PC-9 (cell line): ENCODE results near the gene C1orf94. TPM values are rescaled to one million over a fixed set of nuclear protein-coding genes. Genes with fewer than 3 reads are reported as not detected.

ENCODE experiments used
- BruUV-seq: library from RNA; stranded (reverse); fragments of 400-500 nt; replicated peaks from 2 replicates; lab custom pipeline; 2021; lab: Mats Ljungman, UMichigan
- CTCF ChIA-PET: fragments of 300-600 bp; sonication (Branson Sonifier 250); formaldehyde crosslinking; loops from one replicate; lab custom pipeline; 2022; ENCODE audit warnings: antibody characterized with exemption; lab: Charles Lee
- POLR2A ChIA-PET: fragments of 300-600 bp; sonication (Branson Sonifier 250); formaldehyde crosslinking; loops from one replicate; lab custom pipeline; 2022; ENCODE audit warnings: antibody characterized with exemption; ENCODE audit not compliant: unreplicated experiment; lab: Charles Lee
- DNase-seq, 2 experiments: peaks; one replicate each; pipeline versions ENCODE4 v3.0.0 to v3.0.0-alpha.2; 2015 to 2022; ENCODE audit warnings: mixed read lengths in 1 of 2
- H2AFZ ChIP-seq: fragments of 200-600 bp; sonication (generic); 2 replicates; pipeline ENCODE4 v1.8.1; 2017; ENCODE audit warnings: antibody characterized with exemption
- H3F3A ChIP-seq: fragments of 200-600 bp; sonication (generic); 2 replicates; pipeline ENCODE4 v1.8.1; 2017; ENCODE audit warnings: antibody characterized with exemption, mild to moderate bottlenecking, low read depth; ENCODE audit not compliant: insufficient read depth
- H3K27ac ChIP-seq: fragments of 200-600 bp; sonication (generic); 2 replicates; pipeline ENCODE4 v1.6.1; 2016; ENCODE audit warnings: mixed run types
- H3K27me3 ChIP-seq: fragments of 200-600 bp; sonication (generic); 2 replicates; pipeline ENCODE4 v1.6.1; 2016; ENCODE audit warnings: low read depth, mixed run types; ENCODE audit not compliant: insufficient read depth
- H3K36me3 ChIP-seq: fragments of 200-600 bp; sonication (generic); 2 replicates; pipeline ENCODE4 v1.6.1; 2016; ENCODE audit warnings: low read depth, mixed run types
- H3K4me1 ChIP-seq: fragments of 200-600 bp; sonication (generic); replicated peaks from 2 replicates; pipeline ENCODE4 v1.6.1; 2016; ENCODE audit warnings: mixed run types; ENCODE audit not compliant: insufficient read depth
- H3K4me2 ChIP-seq: fragments of 200-600 bp; sonication (generic); 2 replicates; pipeline ENCODE4 v1.6.1; 2017; ENCODE audit warnings: mixed run types
- H3K4me3 ChIP-seq: fragments of 200-600 bp; sonication (generic); 2 replicates; pipeline ENCODE4 v1.6.1; 2016; ENCODE audit warnings: mixed run types
- H3K79me2 ChIP-seq: fragments of 200-600 bp; sonication (generic); 2 replicates; pipeline ENCODE4 v1.6.1; 2017; ENCODE audit warnings: low read depth, mixed run types
- H3K9me2 ChIP-seq: fragments of 200-600 bp; sonication (generic); 2 replicates; pipeline ENCODE4 v1.8.1; 2017; ENCODE audit warnings: mild to moderate bottlenecking; ENCODE audit not compliant: insufficient read depth
- H3K9me3 ChIP-seq: fragments of 200-600 bp; sonication (generic); 2 replicates; pipeline ENCODE4 v1.8.1; 2016; ENCODE audit warnings: low read depth; ENCODE audit not compliant: insufficient read depth
- H4K20me1 ChIP-seq: fragments of 200-600 bp; sonication (generic); 2 replicates; pipeline ENCODE4 v1.8.1; 2017; ENCODE audit not compliant: insufficient read depth
- CTCF ChIP-seq: fragments of 200-600 bp; sonication (generic); conservative IDR thresholded peaks from 2 replicates; pipeline ENCODE4 v1.6.1; 2017; ENCODE audit warnings: mixed run types, antibody characterized with exemption, mild to moderate bottlenecking, moderate library complexity
- EZH2 ChIP-seq: fragments of 200-600 bp; sonication (generic); IDR thresholded peaks from 2 replicates; pipeline ENCODE4 v1.8.0; 2017; ENCODE audit warnings: antibody characterized with exemption, low read depth
- intact Hi-C: fragments of 100-400 bp; cut with micrococcal nuclease; formaldehyde crosslinking; loops from one replicate; pipeline ENCODE4 v1.10.0; 2022; ENCODE audit not compliant: unreplicated experiment
- total RNA-seq: library from RNA; stranded (reverse); gene quantifications from 2 replicates; pipeline ENCODE4 v1.2.3, GENCODE V29; 2021

The C1orf94 gene
- total RNA-seq, 1 experiment from 2014 or later, result not detected

GRCh38 chr1:34128186-34128889 is 48.4 kb upstream of the C1orf94 start:
- Histone ChIP-seq H3K36me3 (no peaks in the 10 kb centered on the region), H4K20me1 (no peaks in the 10 kb centered on the region), H3K9me3 (no peaks in the 10 kb centered on the region), H3F3A (no peaks in the 10 kb centered on the region), H3K27ac (no peak overlapping the region), H3K9me2 (no peaks in the 10 kb centered on the region), H3K79me2 (no peaks in the 10 kb centered on the region), H3K4me3 (no peak overlapping the region), H3K4me1 (no peaks in the 10 kb centered on the region), H2AFZ (no peak overlapping the region), H3K4me2 (no peak overlapping the region), H3K27me3 (peaks cover 14% of the 10 kb centered on the region; the same call in 1 of the 2 replicates)
- POLR2A ChIA-PET, result no interaction called here
- no peak for DNase-seq
- CTCF ChIA-PET, result no interaction called here
- intact Hi-C loops, result no loop called here
- no TSS peak for BruUV-seq
- TF ChIP-seq EZH2 (no peak), CTCF (no peak)

- ChIA-PET POLR2A (no interaction called here), CTCF (no interaction called here)
- no TSS peak for BruUV-seq
These were observed 47.1 kb upstream of the C1orf94 start for GRCh38 chr1:34129630-34130029.

GRCh38 chr1:34130306-34130705 is 46.4 kb upstream of the C1orf94 start:
- Histone ChIP-seq H3K9me2 (no peaks in the 10 kb centered on the region), H3K4me2 (no peak overlapping the region), H3F3A (no peaks in the 10 kb centered on the region), H3K9me3 (no peaks in the 10 kb centered on the region), H3K79me2 (no peaks in the 10 kb centered on the region), H3K27ac (no peak overlapping the region), H3K36me3 (no peaks in the 10 kb centered on the region), H3K4me3 (no peak overlapping the region), H2AFZ (no peak overlapping the region), H3K27me3 (peaks cover 22% of the 10 kb centered on the region; the same call in 1 of the 2 replicates), H4K20me1 (no peaks in the 10 kb centered on the region), H3K4me1 (no peaks in the 10 kb centered on the region)
- TF ChIP-seq CTCF (no peak), EZH2 (no peak)
- CTCF ChIA-PET, result no interaction called here
- no TSS peak for BruUV-seq
- POLR2A ChIA-PET, result no interaction called here
- intact Hi-C loops, result no loop called here
- no peak for DNase-seq

More at GRCh38 chr1:34129630-34130029, 47.1 kb upstream of the C1orf94 start:
- Histone ChIP-seq H4K20me1 (no peaks in the 10 kb centered on the region), H3K27ac (no peak overlapping the region), H3K36me3 (no peaks in the 10 kb centered on the region), H3K9me2 (no peaks in the 10 kb centered on the region), H3K27me3 (peaks cover 21% of the 10 kb centered on the region; the same call in 1 of the 2 replicates), H3K4me1 (no peaks in the 10 kb centered on the region), H3F3A (no peaks in the 10 kb centered on the region), H3K4me3 (no peak overlapping the region), H2AFZ (no peak overlapping the region), H3K9me3 (no peaks in the 10 kb centered on the region), H3K4me2 (no peak overlapping the region), H3K79me2 (no peaks in the 10 kb centered on the region)
- intact Hi-C loops, result no loop called here
- no peak for DNase-seq
- TF ChIP-seq EZH2 (no peak), CTCF (no peak)
